Spleen (tissue), 7 donors: ENCODE results near the gene KCNAB2.

Source experiments
- POLR2AphosphoS5 ChIP-seq, 3 donors: sonication (generic); formaldehyde crosslinking; IDR thresholded peaks; one replicate each; pipeline ENCODE4 v1.5.1; 2017; ENCODE audit warnings: antibody characterized with exemption in 3 of 3
- TF ChIP-seq, protein P1 (sequence below), 11 experiments: fragments of 200-600 bp in 7 of 11; fragments of 450-650 bp in 4 of 11; sonication (generic) in 4 of 11; IDR thresholded peaks in 8 of 11; conservative IDR thresholded peaks in 3 of 11; 1 replicate in 7 of 11; 2 replicates in 4 of 11; pipeline versions ENCODE4 v1.4.0 to v1.8.0; 2016 to 2021; ENCODE audit warnings: antibody characterized with exemption in 11 of 11, inconsistent platforms in 4 of 11, mild to moderate bottlenecking in 1 of 11
- donor health status: DM: no; HTN: no; CAD: no; lungs with moderate emphysema.
- donor health status: DM: no; HTN: no; CAD: no.
- donor health status: DM: no; HTN: no; CAD: no.

DNA sequence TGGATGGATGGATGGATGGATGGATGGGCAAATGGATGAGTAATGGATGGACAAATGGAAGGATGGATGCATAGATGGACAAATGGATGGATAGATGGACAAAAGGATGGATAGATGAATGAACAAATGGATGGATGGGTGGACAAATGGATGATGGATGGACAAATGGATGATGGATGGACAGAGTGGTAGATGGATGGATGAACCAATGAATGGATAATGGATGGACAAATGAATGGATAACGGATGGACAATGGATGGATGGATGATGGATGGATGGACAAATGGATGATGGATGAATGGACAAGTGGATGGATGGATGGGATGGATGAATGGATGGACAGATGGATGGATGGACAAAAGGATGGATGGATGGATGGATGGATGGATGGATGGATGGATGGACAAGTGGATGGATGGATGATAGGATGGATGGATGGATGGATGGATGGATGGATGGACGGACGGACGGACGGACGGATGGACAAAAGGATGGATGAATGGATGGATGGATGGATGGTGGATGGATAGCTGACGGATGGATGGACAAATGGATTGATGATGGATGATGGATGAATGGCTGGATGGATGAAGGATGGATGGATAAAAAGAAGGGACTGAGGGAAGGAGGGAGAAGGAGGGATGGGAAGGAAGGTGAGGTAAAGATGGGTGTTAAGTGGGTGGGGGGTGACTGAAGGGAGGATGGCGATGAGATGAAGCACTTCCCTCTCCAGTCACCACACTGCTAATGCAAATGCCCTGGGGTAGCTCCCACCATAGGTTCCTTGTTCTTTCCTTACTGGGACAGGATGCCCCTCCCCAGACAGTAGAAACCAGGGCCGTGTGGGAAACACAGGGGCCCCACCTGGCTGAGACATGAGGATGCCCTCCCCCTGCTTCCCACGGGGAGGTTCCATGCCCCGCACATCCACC lies 104.6 kb downstream of the KCNAB2 start:
- no peak for TF ChIP-seq POLR2AphosphoS5 (IDR thresholded peaks at IDR 0.05)
- TF ChIP-seq, protein P1, sequence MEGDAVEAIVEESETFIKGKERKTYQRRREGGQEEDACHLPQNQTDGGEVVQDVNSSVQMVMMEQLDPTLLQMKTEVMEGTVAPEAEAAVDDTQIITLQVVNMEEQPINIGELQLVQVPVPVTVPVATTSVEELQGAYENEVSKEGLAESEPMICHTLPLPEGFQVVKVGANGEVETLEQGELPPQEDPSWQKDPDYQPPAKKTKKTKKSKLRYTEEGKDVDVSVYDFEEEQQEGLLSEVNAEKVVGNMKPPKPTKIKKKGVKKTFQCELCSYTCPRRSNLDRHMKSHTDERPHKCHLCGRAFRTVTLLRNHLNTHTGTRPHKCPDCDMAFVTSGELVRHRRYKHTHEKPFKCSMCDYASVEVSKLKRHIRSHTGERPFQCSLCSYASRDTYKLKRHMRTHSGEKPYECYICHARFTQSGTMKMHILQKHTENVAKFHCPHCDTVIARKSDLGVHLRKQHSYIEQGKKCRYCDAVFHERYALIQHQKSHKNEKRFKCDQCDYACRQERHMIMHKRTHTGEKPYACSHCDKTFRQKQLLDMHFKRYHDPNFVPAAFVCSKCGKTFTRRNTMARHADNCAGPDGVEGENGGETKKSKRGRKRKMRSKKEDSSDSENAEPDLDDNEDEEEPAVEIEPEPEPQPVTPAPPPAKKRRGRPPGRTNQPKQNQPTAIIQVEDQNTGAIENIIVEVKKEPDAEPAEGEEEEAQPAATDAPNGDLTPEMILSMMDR (IDR thresholded peaks at IDR 0.05 in 8 of 11, conservative IDR thresholded peaks at IDR 0.05 in 3 of 11), result no peak
